ENCODE results near the gene DNAJC30.

- TF ChIP-seq, protein P1, sequence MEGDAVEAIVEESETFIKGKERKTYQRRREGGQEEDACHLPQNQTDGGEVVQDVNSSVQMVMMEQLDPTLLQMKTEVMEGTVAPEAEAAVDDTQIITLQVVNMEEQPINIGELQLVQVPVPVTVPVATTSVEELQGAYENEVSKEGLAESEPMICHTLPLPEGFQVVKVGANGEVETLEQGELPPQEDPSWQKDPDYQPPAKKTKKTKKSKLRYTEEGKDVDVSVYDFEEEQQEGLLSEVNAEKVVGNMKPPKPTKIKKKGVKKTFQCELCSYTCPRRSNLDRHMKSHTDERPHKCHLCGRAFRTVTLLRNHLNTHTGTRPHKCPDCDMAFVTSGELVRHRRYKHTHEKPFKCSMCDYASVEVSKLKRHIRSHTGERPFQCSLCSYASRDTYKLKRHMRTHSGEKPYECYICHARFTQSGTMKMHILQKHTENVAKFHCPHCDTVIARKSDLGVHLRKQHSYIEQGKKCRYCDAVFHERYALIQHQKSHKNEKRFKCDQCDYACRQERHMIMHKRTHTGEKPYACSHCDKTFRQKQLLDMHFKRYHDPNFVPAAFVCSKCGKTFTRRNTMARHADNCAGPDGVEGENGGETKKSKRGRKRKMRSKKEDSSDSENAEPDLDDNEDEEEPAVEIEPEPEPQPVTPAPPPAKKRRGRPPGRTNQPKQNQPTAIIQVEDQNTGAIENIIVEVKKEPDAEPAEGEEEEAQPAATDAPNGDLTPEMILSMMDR (IDR thresholded peaks at IDR 0.05): no peak
- no peak for TF ChIP-seq POLR2A (IDR thresholded peaks at IDR 0.05)
Measured at GRCh38 chr7:73690646-73691045, 7.4 kb upstream of the DNAJC30 start.
